Fibroblast of lung (primary cell): Measurements from ENCODE around the gene GLMP. TPM values are rescaled to one million over a fixed set of nuclear protein-coding genes. Genes with fewer than 3 reads are reported as not detected.

Experiments
- DNase-seq, 2 donors: peaks; one replicate each; pipeline versions ENCODE4 v3.0.0 to v3.0.0-alpha.2; 2010; ENCODE audit warnings: low read depth in 2 of 2
- H2AFZ ChIP-seq: 2 replicates; pipeline ENCODE4 v1.5.1; 2012; ENCODE audit warnings: low read length, control low read depth, inconsistent platforms
- H3K27ac ChIP-seq: 2 replicates; pipeline ENCODE4 v1.5.1; 2011; ENCODE audit warnings: low read length, control low read depth; ENCODE audit not compliant: insufficient read depth
- H3K27me3 ChIP-seq: 2 replicates; pipeline ENCODE4 v1.5.1; 2011; ENCODE audit warnings: mild to moderate bottlenecking, low read length; ENCODE audit not compliant: control insufficient read depth, insufficient read depth
- H3K36me3 ChIP-seq: 2 replicates; pipeline ENCODE4 v1.5.1; 2011; ENCODE audit warnings: low read length; ENCODE audit not compliant: control insufficient read depth, insufficient read depth
- H3K4me1 ChIP-seq: 2 replicates; pipeline ENCODE4 v1.5.1; 2011; ENCODE audit warnings: low read length; ENCODE audit not compliant: control insufficient read depth, insufficient read depth; ENCODE audit errors: extremely low read depth
- H3K4me2 ChIP-seq: 2 replicates; pipeline ENCODE4 v1.5.1; 2011; ENCODE audit warnings: low read length, control low read depth; ENCODE audit not compliant: insufficient read depth; ENCODE audit errors: extremely low read depth
- H3K4me3 ChIP-seq, 4 experiments: fragments of 200-600 bp in 1 of 4; sonication (generic) in 1 of 4; replicated peaks in 1 of 4; 2 replicates each; pipeline ENCODE4 v1.5.1; 2011 to 2016; ENCODE audit warnings: low read length in 4 of 4, low read depth in 3 of 4, mild to moderate bottlenecking in 3 of 4, control low read depth in 2 of 4, inconsistent platforms in 1 of 4, mixed read lengths in 1 of 4; ENCODE audit not compliant: insufficient read depth in 1 of 4; ENCODE audit errors: control extremely low read depth in 1 of 4
- H3K79me2 ChIP-seq: 2 replicates; pipeline ENCODE4 v1.5.1; 2012; ENCODE audit warnings: mild to moderate bottlenecking, low read length, inconsistent platforms; ENCODE audit not compliant: control insufficient read depth, insufficient read depth
- H3K9ac ChIP-seq: 2 replicates; pipeline ENCODE4 v1.5.1; 2011; ENCODE audit warnings: mild to moderate bottlenecking, low read length, control low read depth; ENCODE audit not compliant: insufficient read depth
- H3K9me3 ChIP-seq: 2 replicates; pipeline ENCODE4 v1.5.1; 2012; ENCODE audit warnings: low read depth, low read length; ENCODE audit not compliant: control insufficient read depth, insufficient read depth
- H4K20me1 ChIP-seq: 2 replicates; pipeline ENCODE4 v1.5.1; 2011; ENCODE audit warnings: low read length; ENCODE audit not compliant: control insufficient read depth, insufficient read depth; ENCODE audit errors: extremely low read depth
- CTCF ChIP-seq, 2 donors: IDR thresholded peaks in 1 of 2; conservative IDR thresholded peaks in 1 of 2; 1 replicate in 1 of 2; 2 replicates in 1 of 2; pipeline ENCODE4 v1.5.1; 2011 to 2012; ENCODE audit warnings: low read length in 2 of 2, control low read depth in 1 of 2, inconsistent platforms in 1 of 2, low read depth in 1 of 2, mild to moderate bottlenecking in 1 of 2
- EZH2 ChIP-seq: IDR thresholded peaks from 2 replicates; pipeline ENCODE4 v1.5.1; 2012; ENCODE audit warnings: low read length, control low read depth, mild to moderate bottlenecking; ENCODE audit errors: missing control alignments
- polyA plus RNA-seq, 2 donors: library from polyadenylated mRNA; depleted of rRNA in 1 of 2; stranded (reverse) in 1 of 2; unstranded in 1 of 2; fragments of >200 nt; gene quantifications; 2 replicates each; pipeline ENCODE4 v1.2.1, GENCODE V29; 2011 to 2012; ENCODE audit warnings: missing spikeins in 1 of 2
- total RNA-seq: library from RNA; depleted of rRNA; stranded (reverse); fragments of >200 nt; gene quantifications from 2 replicates; pipeline ENCODE4 v1.2.1, GENCODE V29; 2014

GLMP gene
- total and polyA plus RNA-seq, 2 donors (not counting 1 experiment from before 2014, with no cell fraction given), result 40.4 to 93.5 TPM

GRCh38 chr1:156249593-156249992 is 45.9 kb downstream of the GLMP start:
- H3K4me1 ChIP-seq, result peaks cover 3% of the 10 kb centered on the region
- TF ChIP-seq EZH2 (no peak), CTCF (conservative IDR thresholded peaks at IDR 0.05 in 1 of 2, IDR thresholded peaks at IDR 0.05 in 1 of 2; ENCODE audit: low read depth in 1 of 2, low read length in 2 of 2) (no peak)
- no peak overlapping the region for H3K4me3 ChIP-seq
- H3K9me3 ChIP-seq, result no peaks in the 10 kb centered on the region
- H4K20me1 ChIP-seq, result no peaks in the 10 kb centered on the region
- no peak for DNase-seq
- H3K4me2 ChIP-seq, result no peak overlapping the region
- H3K36me3 ChIP-seq, result peaks cover 15% of the 10 kb centered on the region
- H3K27ac ChIP-seq, result no peak overlapping the region
- peaks cover 10% of the 10 kb centered on the region for H3K27me3 ChIP-seq
- no peak overlapping the region for H2AFZ ChIP-seq
- no peaks in the 10 kb centered on the region for H3K79me2 ChIP-seq
- H3K9ac ChIP-seq, result no peak overlapping the region

- Histone ChIP-seq H3K4me2 (no peak overlapping the region), H3K9ac (no peak overlapping the region), H3K79me2 (no peaks in the 10 kb centered on the region), H3K4me3 (no peak overlapping the region), H4K20me1 (no peaks in the 10 kb centered on the region), H3K27ac (no peak overlapping the region), H3K36me3 (peaks cover 13% of the 10 kb centered on the region), H3K4me1 (peaks cover 3% of the 10 kb centered on the region), H3K9me3 (no peaks in the 10 kb centered on the region), H2AFZ (no peak overlapping the region), H3K27me3 (peaks cover 10% of the 10 kb centered on the region)
- DNase-seq, result no peak
- TF ChIP-seq CTCF (conservative IDR thresholded peaks at IDR 0.05 in 1 of 2, IDR thresholded peaks at IDR 0.05 in 1 of 2; ENCODE audit: low read depth in 1 of 2, low read length in 2 of 2) (no peak), EZH2 (no peak)
Measured at GRCh38 chr1:156248323-156248683, 47.2 kb downstream of the GLMP start.

- peaks cover 3% of the 10 kb centered on the region for H3K4me1 ChIP-seq
- no peak within 1 kb of the TSS for H3K27ac ChIP-seq
- no peaks in the 10 kb centered on the region for H3K79me2 ChIP-seq
Measured at GRCh38 chr1:156247460-156248322, 47.8 kb downstream of the GLMP start, which contains the start of gene PAQR6. Gene PAQR6, minus strand, starts transcription at chr1:156248056. Its CDS starts 1,325 bp downstream, at chr1:156246731.

More at GRCh38 chr1:156247460-156248322, 47.8 kb downstream of the GLMP start, which contains the start of gene PAQR6:
- peaks cover 10% of the 10 kb centered on the region for H3K27me3 ChIP-seq
- H3K4me2 ChIP-seq, result no peak within 1 kb of the TSS
- H3K9me3 ChIP-seq, result no peaks in the 10 kb centered on the region
- TF ChIP-seq EZH2, result no peak
- TF ChIP-seq CTCF (conservative IDR thresholded peaks at IDR 0.05 in 1 of 2, IDR thresholded peaks at IDR 0.05 in 1 of 2; ENCODE audit: low read depth in 1 of 2, low read length in 2 of 2), result no peak
- no peak for DNase-seq
- no peak within 1 kb of the TSS for H2AFZ ChIP-seq
- H3K36me3 ChIP-seq, result peaks cover 12% of the 10 kb centered on the region
- H3K9ac ChIP-seq, result no peak within 1 kb of the TSS
- H3K4me3 ChIP-seq, result no peak within 1 kb of the TSS
- H4K20me1 ChIP-seq, result no peaks in the 10 kb centered on the region
